A549 (cell line): ENCODE data around the gene MAP4K4. TPM values are rescaled to one million over a fixed set of nuclear protein-coding genes. Genes with fewer than 3 reads are reported as not detected.

Experiments
- ATAC-seq, 2 experiments: fragments of 200-7000 bp in 1 of 2; fragments of >200 bp in 1 of 2; cut with Nextera tagmentation in 1 of 2; cut with Tn5 transposase in 1 of 2; 3 replicates each; pipeline versions ENCODE4 v1.8.0 to v1.9.1; 2018 to 2020; ENCODE audit warnings: mild to moderate bottlenecking in 1 of 2, moderate library complexity in 1 of 2
- CTCF ChIA-PET: fragments of 300-600 bp; sonication (Branson Sonifier 250); formaldehyde crosslinking; extraction: SDS; loops from one replicate; lab custom pipeline; 2021; ENCODE audit warnings: antibody characterized with exemption, inconsistent platforms; lab: Yijun Ruan, JAX
- POLR2A ChIA-PET: fragments of 350-600 bp; formaldehyde crosslinking; extraction: SDS; loops from one replicate; lab custom pipeline; 2021; ENCODE audit warnings: antibody characterized with exemption, inconsistent platforms; lab: Yijun Ruan, JAX
- DNase-seq, 2 experiments: peaks; one replicate each; pipeline versions ENCODE4 v3.0.0 to v3.0.0-alpha.2; 2011 to 2016; ENCODE audit warnings: low read depth in 1 of 2, low spot score in 1 of 2
- FAIRE-seq: peaks from 2 replicates; lab custom pipeline; 2011; peaks lifted over from hg19 to GRCh38; lab: Jason Lieb, UNC
- H3K27ac ChIP-seq, 2 experiments: fragments of >200 bp; sonication (Bioruptor Twin); formaldehyde crosslinking; 3 replicates each; pipeline ENCODE4 v1.5.1; 2016 to 2017
- H3K4me1 ChIP-seq: fragments of >200 bp; sonication (Bioruptor Twin); formaldehyde crosslinking; 3 replicates; pipeline ENCODE4 v1.6.1; 2016
- H3K4me2 ChIP-seq: fragments of >200 bp; sonication (Bioruptor Twin); formaldehyde crosslinking; 3 replicates; pipeline ENCODE4 v1.6.1; 2016
- H3K4me3 ChIP-seq: fragments of >200 bp; sonication (Bioruptor Twin); formaldehyde crosslinking; 3 replicates; pipeline ENCODE4 v1.5.1; 2016
- H3K9me3 ChIP-seq: fragments of >200 bp; sonication (Bioruptor Twin); formaldehyde crosslinking; 3 replicates; pipeline ENCODE4 v1.6.1; 2016
- FOSL2 ChIP-seq, 2 experiments: fragments of 450-650 bp in 1 of 2; fragments of >200 bp in 1 of 2; sonication (Bioruptor Twin) in 1 of 2; formaldehyde crosslinking; IDR thresholded peaks; 2 replicates each; pipeline versions ENCODE4 v1.5.0 to v1.6.1; 2016 to 2020; ENCODE audit warnings: mild to moderate bottlenecking in 1 of 2, moderate library complexity in 1 of 2
- JUNB ChIP-seq: fragments of >200 bp; sonication (Bioruptor Twin); formaldehyde crosslinking; IDR thresholded peaks from 2 replicates; pipeline ENCODE4 v1.6.1; 2016
- MAX ChIP-seq: IDR thresholded peaks from 2 replicates; pipeline ENCODE4 v1.6.1; 2012
- MYC ChIP-seq: IDR thresholded peaks from 2 replicates; pipeline ENCODE4 v1.6.1; 2012; ENCODE audit warnings: mild to moderate bottlenecking, inconsistent platforms, low read length, improper control_type of control experiment, borderline replicate concordance
- NFE2L2 ChIP-seq: fragments of 150-350 bp; conservative IDR thresholded peaks from 2 replicates; pipeline ENCODE4 v1.6.1; 2014; ENCODE audit warnings: low read length
- NPAS2 ChIP-seq: fragments of 250-450 bp; sonication (Bioruptor Pico); IDR thresholded peaks from 2 replicates; pipeline ENCODE4 v1.8.0; 2022; ENCODE audit warnings: mild to moderate bottlenecking, moderate library complexity, borderline replicate concordance
- RAD21 ChIP-seq, 2 experiments: fragments of >200 bp in 1 of 2; sonication (Bioruptor Twin) in 1 of 2; formaldehyde crosslinking in 1 of 2; IDR thresholded peaks in 1 of 2; conservative IDR thresholded peaks in 1 of 2; 2 replicates in 1 of 2; 3 replicates in 1 of 2; pipeline ENCODE4 v1.6.1; 2012 to 2018; ENCODE audit warnings: inconsistent platforms in 1 of 2
- RCOR1 ChIP-seq: fragments of 150-350 bp; IDR thresholded peaks from 2 replicates; pipeline ENCODE4 v1.6.1; 2014; ENCODE audit warnings: antibody characterized with exemption, low read length, low read depth
- REST ChIP-seq: fragments of 200-600 bp; sonication (generic); IDR thresholded peaks from 2 replicates; pipeline ENCODE4 v1.6.1; 2016; ENCODE audit warnings: antibody characterized with exemption, mild to moderate bottlenecking, moderate library complexity
- RNF2 ChIP-seq: fragments of 200-600 bp; sonication (generic); IDR thresholded peaks from 2 replicates; pipeline ENCODE4 v1.6.1; 2016; ENCODE audit warnings: low read depth, mild to moderate bottlenecking, antibody characterized with exemption, moderate library complexity, borderline replicate concordance
- TP53 ChIP-seq: fragments of 250-450 bp; sonication (Bioruptor Pico); IDR thresholded peaks from 2 replicates; pipeline ENCODE4 v1.5.0; 2021; ENCODE audit warnings: mild to moderate bottlenecking, moderate library complexity
- WGBS: methylation state at CpG from one replicate; pipeline ENCODE4 v1.1.6; 2017; ENCODE audit errors: missing lambda C conversion rate; 5-methylcytosine and 5-hydroxymethylcytosine counted together
- polyA plus RNA-seq, 4 experiments: library from polyadenylated mRNA; depleted of rRNA in 3 of 4; stranded (reverse); fragments of >200 nt; fragmentation: RNase III in 1 of 4; extraction: RNeasy Plus Mini Kit Qiagen cat#74134 plus additional on column Dnase treatment in 1 of 4; gene quantifications; 2 replicates in 3 of 4; 3 replicates in 1 of 4; pipeline ENCODE4 v1.2.3, GENCODE V29; 2011 to 2017
- TF ChIP-seq, protein P1 (sequence below): fragments of 250-450 bp; sonication (Bioruptor Pico); IDR thresholded peaks from 2 replicates; pipeline ENCODE4 v1.5.0; 2021; ENCODE audit warnings: mild to moderate bottlenecking, moderate library complexity, borderline replicate concordance
- TF ChIP-seq, protein P2 (sequence below): fragments of >200 bp; sonication (Bioruptor Twin); formaldehyde crosslinking; IDR thresholded peaks from 2 replicates; pipeline ENCODE4 v1.6.1; 2016

MAP4K4 gene
- polyA plus RNA-seq, 2 of the 4 experiments (the other 2 are of a cell fraction): 61.9 to 82.2 TPM

GRCh38 chr2:101805152-101806088 lies 107.9 kb downstream of the MAP4K4 start (continued):
- TF ChIP-seq, protein P1, sequence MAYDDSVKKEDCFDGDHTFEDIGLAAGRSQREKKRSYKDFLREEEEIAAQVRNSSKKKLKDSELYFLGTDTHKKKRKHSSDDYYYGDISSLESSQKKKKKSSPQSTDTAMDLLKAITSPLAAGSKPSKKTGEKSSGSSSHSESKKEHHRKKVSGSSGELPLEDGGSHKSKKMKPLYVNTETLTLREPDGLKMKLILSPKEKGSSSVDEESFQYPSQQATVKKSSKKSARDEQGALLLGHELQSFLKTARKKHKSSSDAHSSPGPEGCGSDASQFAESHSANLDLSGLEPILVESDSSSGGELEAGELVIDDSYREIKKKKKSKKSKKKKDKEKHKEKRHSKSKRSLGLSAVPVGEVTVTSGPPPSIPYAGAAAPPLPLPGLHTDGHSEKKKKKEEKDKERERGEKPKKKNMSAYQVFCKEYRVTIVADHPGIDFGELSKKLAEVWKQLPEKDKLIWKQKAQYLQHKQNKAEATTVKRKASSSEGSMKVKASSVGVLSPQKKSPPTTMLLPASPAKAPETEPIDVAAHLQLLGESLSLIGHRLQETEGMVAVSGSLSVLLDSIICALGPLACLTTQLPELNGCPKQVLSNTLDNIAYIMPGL: no peak

DNA sequence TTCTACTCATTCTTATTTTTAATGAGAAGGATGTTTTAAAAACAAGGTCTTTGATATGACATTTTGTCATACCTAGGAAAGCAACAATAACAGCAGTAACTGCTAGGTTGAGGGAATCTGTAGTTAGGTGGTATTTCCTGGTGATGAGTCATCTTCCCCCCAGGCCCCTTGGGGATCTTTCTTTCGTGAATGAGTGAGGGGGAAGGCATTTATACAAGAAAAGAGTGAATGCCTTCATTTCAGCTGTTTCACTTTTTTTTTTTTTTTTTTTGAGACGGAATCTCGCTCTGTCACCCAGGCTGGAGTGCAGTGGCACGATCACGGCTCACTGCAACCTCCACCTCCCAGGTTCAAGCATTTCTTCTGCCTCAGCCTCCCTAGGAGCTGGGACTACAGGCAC lies 108.6 kb downstream of the MAP4K4 start:
- WGBS: 3% methylated on average over 5 of the region's 5 CpGs
- peak; percentile 52 to 69; a peak in 5 of 6 replicates for ATAC-seq
- TF ChIP-seq NPAS2 (CRISPR knock-in tag) (no peak), JUNB (peak; percentile 20; the same call in 1 of the 2 replicates), RAD21 (conservative IDR thresholded peaks at IDR 0.05 in 1 of 2, IDR thresholded peaks at IDR 0.05 in 1 of 2) (no peak), MAX (0 out of 2 replicates have a peak, but pooled peaks have one; percentile 19), FOSL2 (IDR thresholded peaks at IDR 0.05) (peak; percentile 40; the same call in 1 of the 2 replicates), FOSL2 (CRISPR knock-in tag; IDR thresholded peaks at IDR 0.05) (peak; percentile 93), RNF2 (no peak), TP53 (CRISPR knock-in tag) (no peak), NFE2L2 (no peak), REST (no peak), MYC (no peak)
- Histone ChIP-seq H3K9me3 (no peaks in the 10 kb centered on the region), H3K4me3 (peak overlapping the region; percentile 11; the same call in 1 of the 3 replicates), H3K4me2 (peak overlapping the region; percentile 80), H3K4me1 (peaks cover 63% of the 10 kb centered on the region), H3K27ac (peak overlapping the region; percentile 57 to 88)
- FAIRE-seq: no peak
- CTCF ChIA-PET: interaction anchor here (0.6 to 6.4 kb wide), 7 partner anchors 16 to 1143 kb away, joined by 3 to 29 read pairs (median 3); no protein-coding TSS in a partner anchor
- POLR2A ChIA-PET: no interaction called here
- peak; percentile 38 to 53 for DNase-seq

DNA sequence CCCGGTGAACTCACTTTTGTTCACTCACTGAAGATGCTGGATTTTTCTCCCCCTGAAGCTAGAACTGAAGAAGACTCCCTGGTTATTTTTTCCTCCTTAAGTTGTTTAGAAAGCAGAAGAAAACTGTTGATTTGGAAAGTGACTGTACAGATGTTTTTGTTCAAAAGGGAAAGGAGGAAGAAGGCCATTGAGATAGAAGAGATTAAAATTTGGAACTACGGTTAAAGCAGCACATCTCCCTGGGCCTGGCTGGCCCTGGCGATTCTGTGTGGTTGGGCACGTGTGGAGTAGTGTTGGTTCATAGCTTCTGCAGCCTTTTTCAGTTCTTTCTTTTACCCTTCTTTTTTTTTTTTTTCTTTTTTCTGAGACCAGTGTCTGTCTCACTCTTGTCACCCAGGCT lies 109.2 kb downstream of the MAP4K4 start:
- DNase-seq: no peak
- WGBS: 74% methylated on average over 4 of the region's 4 CpGs
- TF ChIP-seq, protein P2, sequence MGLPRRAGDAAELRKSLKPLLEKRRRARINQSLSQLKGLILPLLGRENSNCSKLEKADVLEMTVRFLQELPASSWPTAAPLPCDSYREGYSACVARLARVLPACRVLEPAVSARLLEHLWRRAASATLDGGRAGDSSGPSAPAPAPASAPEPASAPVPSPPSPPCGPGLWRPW: no peak
- no peak for TF ChIP-seq RCOR1
- TF ChIP-seq, all 56 proteins: peak for 0
- ChIA-PET POLR2A (no interaction called here), CTCF (interaction anchor here (0.6 to 6.4 kb wide), 7 partner anchors 12 to 1144 kb away, joined by 3 to 29 read pairs (median 3); no protein-coding TSS in a partner anchor)
- FAIRE-seq: no peak
- no peaks in the 10 kb centered on the region for H3K9me3 ChIP-seq
- H3K4me1 ChIP-seq: peaks cover 63% of the 10 kb centered on the region
- H3K4me2 ChIP-seq: peak overlapping the region; percentile 80
- no peak for ATAC-seq
- 0 out of 3 replicates have a peak overlapping the region, but pooled peaks have one; percentile 6 for H3K4me3 ChIP-seq
- H3K27ac ChIP-seq: peak overlapping the region; percentile 57 to 88
